ENCODE results near the gene MRGPRD.

The MRGPRD gene

GRCh38 chr11:68938816-68939582 is 41.8 kb downstream of the MRGPRD start:
- Histone ChIP-seq H3K27ac (no peak overlapping the region), H3K4me3 (ENCODE audit: low read depth, low read length) (no peak overlapping the region), H3K36me3 (replicated peaks) (peaks cover 22% of the 10 kb centered on the region), H3K27me3 (replicated peaks) (no peaks in the 10 kb centered on the region)
- TF ChIP-seq, protein P1, sequence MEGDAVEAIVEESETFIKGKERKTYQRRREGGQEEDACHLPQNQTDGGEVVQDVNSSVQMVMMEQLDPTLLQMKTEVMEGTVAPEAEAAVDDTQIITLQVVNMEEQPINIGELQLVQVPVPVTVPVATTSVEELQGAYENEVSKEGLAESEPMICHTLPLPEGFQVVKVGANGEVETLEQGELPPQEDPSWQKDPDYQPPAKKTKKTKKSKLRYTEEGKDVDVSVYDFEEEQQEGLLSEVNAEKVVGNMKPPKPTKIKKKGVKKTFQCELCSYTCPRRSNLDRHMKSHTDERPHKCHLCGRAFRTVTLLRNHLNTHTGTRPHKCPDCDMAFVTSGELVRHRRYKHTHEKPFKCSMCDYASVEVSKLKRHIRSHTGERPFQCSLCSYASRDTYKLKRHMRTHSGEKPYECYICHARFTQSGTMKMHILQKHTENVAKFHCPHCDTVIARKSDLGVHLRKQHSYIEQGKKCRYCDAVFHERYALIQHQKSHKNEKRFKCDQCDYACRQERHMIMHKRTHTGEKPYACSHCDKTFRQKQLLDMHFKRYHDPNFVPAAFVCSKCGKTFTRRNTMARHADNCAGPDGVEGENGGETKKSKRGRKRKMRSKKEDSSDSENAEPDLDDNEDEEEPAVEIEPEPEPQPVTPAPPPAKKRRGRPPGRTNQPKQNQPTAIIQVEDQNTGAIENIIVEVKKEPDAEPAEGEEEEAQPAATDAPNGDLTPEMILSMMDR (IDR thresholded peaks at IDR 0.05; ENCODE audit: low read depth, low read length, missing control alignments) = no peak
- in situ Hi-C loops (cut with HindIII; ENCODE audit: low pct_ligation_motif_present, low sequenced_read_pairs) = no loop called here
- no peak for DNase-seq

GRCh38 chr11:68938088-68938487 is 42.7 kb downstream of the MRGPRD start:
- no peak for DNase-seq
- Histone ChIP-seq H3K4me3 (ENCODE audit: low read depth, low read length) (no peak overlapping the region), H3K27me3 (replicated peaks) (no peaks in the 10 kb centered on the region), H3K36me3 (replicated peaks) (peaks cover 22% of the 10 kb centered on the region), H3K27ac (no peak overlapping the region)
- in situ Hi-C loops (cut with HindIII; ENCODE audit: low pct_ligation_motif_present, low sequenced_read_pairs) = no loop called here
- TF ChIP-seq, protein P1 (IDR thresholded peaks at IDR 0.05; ENCODE audit: low read depth, low read length, missing control alignments) = no peak

DNA sequence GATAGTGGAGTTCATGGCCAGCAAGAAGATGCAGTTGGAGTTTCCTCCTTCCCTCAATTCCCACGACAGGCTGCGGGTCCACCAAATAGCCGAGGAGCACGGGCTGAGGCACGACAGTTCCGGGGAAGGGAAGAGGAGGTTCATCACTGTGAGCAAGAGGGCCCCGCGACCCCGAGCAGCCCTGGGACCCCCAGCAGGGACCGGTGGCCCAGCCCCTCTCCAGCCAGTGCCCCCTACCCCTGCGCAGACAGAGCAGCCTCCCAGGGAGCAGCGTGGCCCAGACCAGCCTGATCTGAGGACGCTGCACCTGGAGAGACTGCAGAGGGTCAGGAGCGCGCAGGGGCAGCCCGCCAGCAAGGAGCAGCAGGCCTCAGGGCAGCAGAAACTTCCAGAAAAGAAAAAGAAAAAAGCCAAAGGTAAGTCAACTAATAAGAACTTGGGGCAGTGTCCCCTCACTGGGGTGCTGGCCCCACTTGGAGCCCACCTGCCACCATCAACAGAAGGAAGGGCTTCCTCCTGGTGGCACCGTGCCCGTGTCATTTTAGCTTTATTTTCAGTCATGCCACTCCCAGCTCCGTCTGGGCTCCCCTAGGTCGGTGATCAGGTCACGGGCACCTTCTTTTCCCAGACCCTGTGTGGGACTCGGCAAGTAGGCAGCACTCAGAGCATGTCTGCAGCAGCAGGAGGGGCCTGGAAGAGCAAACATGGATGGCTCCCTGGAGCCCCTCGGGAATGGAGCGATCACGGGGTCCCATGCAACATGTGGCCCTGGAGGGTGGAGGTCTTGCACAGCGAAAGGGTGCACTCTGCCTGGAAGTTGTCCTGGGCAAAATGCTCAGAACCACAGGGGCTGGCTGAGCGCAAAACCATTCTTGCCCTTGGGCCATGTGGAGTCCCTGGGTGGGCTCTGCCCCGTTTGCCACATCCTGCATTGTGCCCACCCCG is 43.8 kb downstream of the MRGPRD start:
- TF ChIP-seq, protein P1 (IDR thresholded peaks at IDR 0.05; ENCODE audit: low read depth, low read length, missing control alignments) = no peak
- H3K4me3 ChIP-seq (ENCODE audit: low read depth, low read length) = no peak overlapping the region
- no peak for DNase-seq

GRCh38 chr11:68936358-68936636 is 44.5 kb downstream of the MRGPRD start:
- in situ Hi-C loops (cut with HindIII; ENCODE audit: low pct_ligation_motif_present, low sequenced_read_pairs) = no loop called here
- H3K4me3 ChIP-seq (ENCODE audit: low read depth, low read length) = no peak overlapping the region
- TF ChIP-seq, protein P1 (IDR thresholded peaks at IDR 0.05; ENCODE audit: low read depth, low read length, missing control alignments) = no peak
- no peak overlapping the region for H3K27ac ChIP-seq
- H3K36me3 ChIP-seq (replicated peaks) = peaks cover 22% of the 10 kb centered on the region
- no peak for DNase-seq
- no peaks in the 10 kb centered on the region for H3K27me3 ChIP-seq (replicated peaks)

More for the DNA sequence above, 43.8 kb downstream of the MRGPRD start:
- H3K36me3 ChIP-seq (replicated peaks) = peaks cover 22% of the 10 kb centered on the region
- in situ Hi-C loops (cut with HindIII; ENCODE audit: low pct_ligation_motif_present, low sequenced_read_pairs) = no loop called here
- H3K27me3 ChIP-seq (replicated peaks) = no peaks in the 10 kb centered on the region
- no peak overlapping the region for H3K27ac ChIP-seq

GRCh38 chr11:68935516-68936357 is 45.0 kb downstream of the MRGPRD start:
- DNase-seq = no peak
- TF ChIP-seq, protein P1 (IDR thresholded peaks at IDR 0.05; ENCODE audit: low read depth, low read length, missing control alignments) = no peak
- Histone ChIP-seq H3K4me3 (ENCODE audit: low read depth, low read length) (no peak overlapping the region), H3K27me3 (replicated peaks) (no peaks in the 10 kb centered on the region), H3K27ac (no peak overlapping the region), H3K36me3 (replicated peaks) (peaks cover 27% of the 10 kb centered on the region)
- in situ Hi-C loops (cut with HindIII; ENCODE audit: low pct_ligation_motif_present, low sequenced_read_pairs) = no loop called here

Measured in brain microvascular endothelial cell (primary cell).